Stomach (tissue), 4 donors: ENCODE results near the gene ATP11A.

Experiments used
- CTCF ChIP-seq, 7 experiments: fragments of 450-650 bp in 4 of 7; fragments of 200-600 bp in 3 of 7; sonication (generic) in 3 of 7; IDR thresholded peaks; one replicate each; pipeline ENCODE4 v1.5.1; 2016 to 2019; ENCODE audit warnings: antibody characterized with exemption in 7 of 7, control low read depth in 2 of 7, mild to moderate bottlenecking in 1 of 7
- EP300 ChIP-seq: sonication (generic); formaldehyde crosslinking; IDR thresholded peaks from one replicate; pipeline ENCODE4 v1.6.1; 2017; ENCODE audit warnings: antibody characterized with exemption
- POLR2A ChIP-seq, 4 donors: fragments of 450-650 bp; IDR thresholded peaks; one replicate each; pipeline ENCODE4 v1.6.1; 2016; ENCODE audit warnings: antibody characterized with exemption in 4 of 4, control low read depth in 2 of 4, mild to moderate bottlenecking in 1 of 4, moderate library complexity in 1 of 4

- TF ChIP-seq CTCF (IDR thresholded peaks at IDR 0.05) (no peak), POLR2A (IDR thresholded peaks at IDR 0.05) (no peak), EP300 (no peak)
These were observed 228.4 kb downstream of the ATP11A start for GRCh38 chr13:112918266-112918665.
